Cardiac fibroblast (primary cell): ENCODE results near the gene PDLIM1.

Experiments
- DNase-seq, 2 donors: peaks; one replicate each; pipeline versions ENCODE4 v3.0.0 to v3.0.0-alpha.2; 2010; ENCODE audit warnings: low read depth in 2 of 2
- H3K4me3 ChIP-seq, 2 donors: replicated peaks in 1 of 2; 1 replicate in 1 of 2; 2 replicates in 1 of 2; pipeline ENCODE4 v1.5.1; 2011; ENCODE audit warnings: low read depth in 2 of 2, low read length in 2 of 2, mild to moderate bottlenecking in 2 of 2, moderate library complexity in 1 of 2
- TF ChIP-seq, protein P1 (sequence below): IDR thresholded peaks from one replicate; pipeline ENCODE4 v1.5.1; 2011; ENCODE audit warnings: low read depth, mild to moderate bottlenecking, low read length, inconsistent platforms

PDLIM1 gene

DNA sequence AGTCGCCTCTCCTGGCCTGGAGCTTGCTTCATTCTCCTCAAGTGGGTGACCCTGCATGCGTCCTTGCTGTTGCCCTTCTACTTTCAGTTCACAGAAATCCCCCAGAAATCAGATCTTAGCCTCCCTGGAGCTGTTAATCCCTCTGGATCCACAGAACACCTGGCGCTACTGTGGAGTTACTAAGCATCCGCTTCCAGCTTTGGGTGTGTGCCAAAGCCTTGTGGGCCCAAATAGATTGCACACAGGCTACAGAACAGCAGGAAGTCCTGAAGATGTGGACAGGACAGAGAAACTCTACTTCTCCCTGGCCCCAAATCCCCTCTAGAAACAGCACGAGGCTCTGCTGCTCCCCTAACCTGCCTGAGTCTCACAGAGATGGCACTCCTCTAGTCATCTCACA lies 36.6 kb upstream of the PDLIM1 start:
- peak; percentile 60 to 67 for DNase-seq
- TF ChIP-seq, protein P1, sequence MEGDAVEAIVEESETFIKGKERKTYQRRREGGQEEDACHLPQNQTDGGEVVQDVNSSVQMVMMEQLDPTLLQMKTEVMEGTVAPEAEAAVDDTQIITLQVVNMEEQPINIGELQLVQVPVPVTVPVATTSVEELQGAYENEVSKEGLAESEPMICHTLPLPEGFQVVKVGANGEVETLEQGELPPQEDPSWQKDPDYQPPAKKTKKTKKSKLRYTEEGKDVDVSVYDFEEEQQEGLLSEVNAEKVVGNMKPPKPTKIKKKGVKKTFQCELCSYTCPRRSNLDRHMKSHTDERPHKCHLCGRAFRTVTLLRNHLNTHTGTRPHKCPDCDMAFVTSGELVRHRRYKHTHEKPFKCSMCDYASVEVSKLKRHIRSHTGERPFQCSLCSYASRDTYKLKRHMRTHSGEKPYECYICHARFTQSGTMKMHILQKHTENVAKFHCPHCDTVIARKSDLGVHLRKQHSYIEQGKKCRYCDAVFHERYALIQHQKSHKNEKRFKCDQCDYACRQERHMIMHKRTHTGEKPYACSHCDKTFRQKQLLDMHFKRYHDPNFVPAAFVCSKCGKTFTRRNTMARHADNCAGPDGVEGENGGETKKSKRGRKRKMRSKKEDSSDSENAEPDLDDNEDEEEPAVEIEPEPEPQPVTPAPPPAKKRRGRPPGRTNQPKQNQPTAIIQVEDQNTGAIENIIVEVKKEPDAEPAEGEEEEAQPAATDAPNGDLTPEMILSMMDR = no peak

DNA sequence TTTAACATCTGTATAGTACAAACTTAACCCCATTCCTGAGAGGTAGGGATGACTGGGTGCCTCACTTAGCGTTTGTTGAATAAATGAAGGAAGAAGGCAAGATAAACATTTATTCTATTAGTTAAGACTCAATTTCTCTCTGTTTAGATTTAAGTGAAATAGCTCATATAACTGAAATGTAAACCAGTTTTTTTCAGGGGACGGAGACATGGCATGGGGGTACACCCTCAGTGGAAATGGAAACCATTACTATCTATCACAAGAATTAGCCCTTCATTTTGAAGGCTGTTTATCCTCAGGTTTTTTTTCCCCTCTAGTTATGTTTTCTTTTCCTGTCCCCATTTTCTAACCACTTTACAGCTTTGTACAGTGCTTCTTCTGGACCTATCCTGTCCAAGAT lies 35.6 kb upstream of the PDLIM1 start:
- TF ChIP-seq, protein P1 = no peak

More for the DNA sequence above, 36.6 kb upstream of the PDLIM1 start:
- no peak overlapping the region for H3K4me3 ChIP-seq

DNA sequence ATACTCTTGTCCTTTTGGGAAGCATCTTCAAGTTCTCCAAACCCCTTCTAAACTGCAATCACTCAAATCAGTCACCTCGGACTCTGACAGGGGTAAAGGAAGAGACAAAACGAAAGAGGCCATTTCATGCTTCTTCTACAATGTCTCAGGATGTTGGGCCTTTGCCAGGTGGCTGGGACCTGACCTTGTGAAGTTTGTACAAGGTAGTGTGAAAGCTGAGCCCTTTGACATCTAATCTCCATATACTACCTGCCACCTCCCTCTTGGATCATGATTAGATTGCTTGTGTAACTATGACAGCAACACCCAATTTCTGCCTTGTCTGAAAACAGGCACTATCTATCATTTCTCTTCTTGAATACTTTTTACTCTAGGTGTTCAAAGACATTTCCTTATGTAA lies 35.1 kb upstream of the PDLIM1 start:
- no peak overlapping the region for H3K4me3 ChIP-seq
- TF ChIP-seq, protein P1 = no peak
- no peak for DNase-seq

More for the DNA sequence above, 35.6 kb upstream of the PDLIM1 start:
- no peak for DNase-seq
- H3K4me3 ChIP-seq = no peak overlapping the region

DNA sequence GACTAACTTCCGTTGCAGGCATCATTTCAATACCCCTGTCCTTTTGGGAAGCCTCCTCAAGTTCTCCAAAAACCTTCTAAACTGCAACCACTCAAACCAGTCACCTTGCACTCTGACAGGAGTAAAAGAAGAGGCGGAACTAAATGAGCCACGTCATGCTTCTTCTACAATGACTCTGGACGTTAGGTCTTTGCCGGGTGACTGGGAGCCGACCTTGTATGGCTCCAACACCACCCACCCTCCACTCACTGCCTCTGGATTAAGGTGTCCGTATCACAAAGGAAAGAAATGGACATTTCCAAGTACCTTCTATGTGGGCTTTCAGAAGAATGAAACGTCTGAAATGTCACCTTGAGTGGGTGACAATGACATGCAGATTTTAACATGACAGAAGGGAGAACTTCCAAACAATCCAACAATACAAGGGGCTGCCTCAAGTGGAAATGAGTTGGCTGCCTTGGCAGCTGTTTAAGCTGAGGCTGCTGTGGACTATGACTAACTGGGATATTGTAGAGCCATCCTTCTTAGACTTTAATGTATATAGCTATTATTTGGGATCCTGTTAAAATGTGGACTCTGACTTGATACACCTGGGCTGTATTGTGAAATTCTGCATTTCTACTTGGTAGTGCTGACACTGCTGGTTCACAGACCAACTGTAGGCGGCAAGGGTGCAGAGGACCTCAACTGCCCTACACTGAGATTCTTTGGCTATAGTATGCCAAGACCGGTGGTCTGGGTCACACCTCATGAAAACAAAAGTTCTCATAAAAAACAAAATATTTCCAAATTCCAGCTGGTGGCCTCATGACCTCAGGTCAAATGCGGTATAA lies 33.8 kb upstream of the PDLIM1 start:
- TF ChIP-seq, protein P1 = no peak
- no peak for DNase-seq
- no peak overlapping the region for H3K4me3 ChIP-seq

DNA sequence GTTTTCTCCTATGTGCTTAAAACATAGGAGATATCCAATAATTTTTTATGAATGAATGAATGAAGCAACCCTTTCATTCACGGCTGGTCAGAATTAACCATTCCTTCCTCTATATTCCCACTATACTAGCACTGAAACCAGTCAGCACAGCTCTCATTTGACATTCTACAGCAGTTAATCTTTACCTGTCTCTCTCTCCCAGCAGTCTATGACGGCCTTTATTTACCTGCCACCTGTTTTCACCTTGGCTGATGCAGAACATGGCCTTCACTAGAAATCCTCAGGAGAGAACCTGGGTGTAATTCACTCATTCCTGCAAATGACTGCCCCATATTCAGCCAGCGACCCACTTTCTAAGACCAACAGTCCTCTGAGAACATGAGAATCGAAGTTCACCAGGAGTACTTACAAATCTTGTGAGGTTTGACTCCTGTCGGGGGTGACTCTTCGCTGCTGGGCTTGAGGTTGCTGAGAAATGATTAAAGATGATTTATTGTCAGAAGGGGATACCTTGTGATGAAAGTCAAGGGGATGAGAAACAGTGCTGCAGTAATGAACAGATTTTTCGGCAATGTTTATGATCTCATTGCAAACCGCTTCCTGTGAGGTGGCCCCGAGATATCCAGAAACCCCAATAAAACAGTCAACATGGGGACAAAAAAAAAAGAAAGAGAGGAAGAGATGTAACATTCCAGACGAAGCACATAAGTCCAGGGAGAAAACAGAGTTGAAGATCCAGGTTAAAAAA lies 30.9 kb upstream of the PDLIM1 start:
- DNase-seq = no peak
- no peak overlapping the region for H3K4me3 ChIP-seq
- TF ChIP-seq, protein P1 = no peak

DNA sequence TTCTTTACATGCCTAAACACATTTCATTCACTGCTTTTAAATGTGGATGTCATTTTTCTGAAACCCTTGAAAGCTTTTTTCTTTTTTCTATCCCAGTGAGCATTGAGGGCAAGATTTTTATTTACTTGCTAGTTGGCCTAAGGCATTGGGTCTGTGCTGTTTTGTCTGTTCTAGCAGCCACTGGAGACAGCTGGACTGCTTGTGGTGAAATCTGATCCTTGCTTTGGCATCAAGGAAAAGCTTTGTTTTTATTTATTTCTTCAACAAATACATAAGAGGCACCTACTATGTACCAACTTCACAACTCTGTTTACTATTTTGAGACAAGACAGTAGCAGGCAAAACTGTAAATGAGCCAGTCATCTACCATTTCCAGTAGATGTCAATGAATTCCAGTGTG lies 28.4 kb upstream of the PDLIM1 start:
- peak in 1 of 2 donors; percentile 31 for DNase-seq
- TF ChIP-seq, protein P1 = no peak
- H3K4me3 ChIP-seq = no peak overlapping the region
